Natural killer cell treated with Interleukin-12 subunit alpha and Interleukin-12 subunit beta and Interleukin-15 and Interleukin-18, amount 100 ng/mL, for 72 hours (primary cell): Measurements from ENCODE around the gene PRKD1. TPM values are rescaled to one million over a fixed set of nuclear protein-coding genes. Genes with fewer than 3 reads are reported as not detected.

Experiments used
- ATAC-seq, 2 donors: fragments of 150-1000 bp; cut with Tn5 transposase in 1 of 2; sonication (Bioruptor Pico), chemical (Tn5 transposase) in 1 of 2; 2 replicates each; pipeline ENCODE4 v1.10.0; 2021
- DNase-seq: peaks from one replicate; pipeline ENCODE4 v3.0.0; 2022; ENCODE audit warnings: low spot score
- H3K27ac Mint-ChIP-seq, 2 donors: 1 replicate in 1 of 2; 2 replicates in 1 of 2; pipeline ENCODE4 v1.8.0; 2022; ENCODE audit warnings: mixed read lengths in 2 of 2, mild to moderate bottlenecking in 1 of 2, moderate library complexity in 1 of 2
- H3K27me3 Mint-ChIP-seq, 2 donors: 1 replicate in 1 of 2; 2 replicates in 1 of 2; pipeline ENCODE4 v1.8.0; 2022; ENCODE audit warnings: mixed read lengths in 2 of 2
- H3K36me3 Mint-ChIP-seq: one replicate; pipeline ENCODE4 v1.8.0; 2022; ENCODE audit warnings: mixed read lengths
- H3K4me1 Mint-ChIP-seq, 2 donors: 1 replicate in 1 of 2; 2 replicates in 1 of 2; pipeline ENCODE4 v1.8.0; 2022; ENCODE audit warnings: low read depth in 2 of 2, mixed read lengths in 2 of 2, mild to moderate bottlenecking in 1 of 2
- H3K4me3 Mint-ChIP-seq: one replicate; pipeline ENCODE4 v1.8.0; 2022; ENCODE audit warnings: mixed read lengths
- H3K9me3 Mint-ChIP-seq: 2 replicates; pipeline ENCODE4 v1.8.0; 2022; ENCODE audit warnings: mixed read lengths
- total RNA-seq, 2 donors: library from RNA; stranded (reverse); gene quantifications; one replicate each; pipeline ENCODE4 v1.2.3, GENCODE V29; 2022

Gene PRKD1
- total RNA-seq, 2 donors from 2014 or later: 0.61 TPM; not detected in 1

- Mint-ChIP-seq H3K36me3 (no peaks in the 10 kb centered on the region), H3K27me3 (no peaks in the 10 kb centered on the region), H3K9me3 (peaks cover 13% of the 10 kb centered on the region), H3K4me1 (no peaks in the 10 kb centered on the region), H3K27ac (no peak overlapping the region), H3K4me3 (no peak overlapping the region)
- ATAC-seq (no peak), DNase-seq (no peak)
Observed at GRCh38 chr14:29668201-29668600, 259.4 kb downstream of the PRKD1 start.

- Mint-ChIP-seq H3K9me3 (peaks cover 7% of the 10 kb centered on the region), H3K27me3 (no peaks in the 10 kb centered on the region), H3K4me3 (no peak overlapping the region), H3K4me1 (no peaks in the 10 kb centered on the region), H3K36me3 (no peaks in the 10 kb centered on the region), H3K27ac (no peak overlapping the region)
- DNase-seq (no peak), ATAC-seq (no peak)
Observed at GRCh38 chr14:29664515-29664914, 263.1 kb downstream of the PRKD1 start.

- Mint-ChIP-seq H3K4me3 (no peak overlapping the region), H3K27ac (no peak overlapping the region), H3K27me3 (no peaks in the 10 kb centered on the region), H3K4me1 (no peaks in the 10 kb centered on the region), H3K36me3 (no peaks in the 10 kb centered on the region), H3K9me3 (peaks cover 9% of the 10 kb centered on the region)
- ATAC-seq (no peak), DNase-seq (no peak)
Observed at GRCh38 chr14:29663281-29663801, 264.3 kb downstream of the PRKD1 start.

GRCh38 chr14:29654901-29655550 lies 272.6 kb downstream of the PRKD1 start:
- H3K9me3 Mint-ChIP-seq: peaks cover 6% of the 10 kb centered on the region
- no peaks in the 10 kb centered on the region for H3K4me1 Mint-ChIP-seq
- ATAC-seq (no peak), DNase-seq (no peak)
- H3K36me3 Mint-ChIP-seq: peaks cover 2% of the 10 kb centered on the region
- no peak overlapping the region for H3K4me3 Mint-ChIP-seq
- H3K27ac Mint-ChIP-seq: no peak overlapping the region
- H3K27me3 Mint-ChIP-seq: no peaks in the 10 kb centered on the region

GRCh38 chr14:29653303-29653702 lies 274.3 kb downstream of the PRKD1 start:
- Mint-ChIP-seq H3K9me3 (peaks cover 7% of the 10 kb centered on the region), H3K4me3 (no peak overlapping the region), H3K27ac (no peak overlapping the region), H3K27me3 (no peaks in the 10 kb centered on the region), H3K36me3 (peaks cover 14% of the 10 kb centered on the region), H3K4me1 (no peaks in the 10 kb centered on the region)
- DNase-seq: no peak
- ATAC-seq: no peak

GRCh38 chr14:29652571-29652970 lies 275.1 kb downstream of the PRKD1 start:
- ATAC-seq (no peak), DNase-seq (no peak)
- no peaks in the 10 kb centered on the region for H3K27me3 Mint-ChIP-seq
- H3K4me3 Mint-ChIP-seq: no peak overlapping the region
- H3K9me3 Mint-ChIP-seq: peaks cover 10% of the 10 kb centered on the region
- H3K4me1 Mint-ChIP-seq: no peaks in the 10 kb centered on the region
- H3K27ac Mint-ChIP-seq: no peak overlapping the region
- H3K36me3 Mint-ChIP-seq: peaks cover 18% of the 10 kb centered on the region

GRCh38 chr14:29650554-29651269 lies 276.9 kb downstream of the PRKD1 start:
- H3K27me3 Mint-ChIP-seq: no peaks in the 10 kb centered on the region
- peaks cover 21% of the 10 kb centered on the region for H3K36me3 Mint-ChIP-seq
- ATAC-seq: no peak

GRCh38 chr14:29649170-29649569 lies 278.5 kb downstream of the PRKD1 start:
- DNase-seq: no peak
- Mint-ChIP-seq H3K9me3 (peaks cover 15% of the 10 kb centered on the region), H3K27me3 (no peaks in the 10 kb centered on the region), H3K4me3 (no peak overlapping the region), H3K4me1 (no peaks in the 10 kb centered on the region), H3K36me3 (peaks cover 21% of the 10 kb centered on the region), H3K27ac (no peak overlapping the region)
- ATAC-seq: no peak

More at GRCh38 chr14:29650554-29651269, 276.9 kb downstream of the PRKD1 start:
- Mint-ChIP-seq H3K4me3 (no peak overlapping the region), H3K9me3 (peaks cover 12% of the 10 kb centered on the region), H3K27ac (no peak overlapping the region), H3K4me1 (no peaks in the 10 kb centered on the region)
- DNase-seq: no peak

- ATAC-seq (no peak), DNase-seq (no peak)
- H3K27ac Mint-ChIP-seq: no peak overlapping the region
- peaks cover 15% of the 10 kb centered on the region for H3K9me3 Mint-ChIP-seq
- H3K27me3 Mint-ChIP-seq: no peaks in the 10 kb centered on the region
- no peaks in the 10 kb centered on the region for H3K4me1 Mint-ChIP-seq
- no peak overlapping the region for H3K4me3 Mint-ChIP-seq
- peaks cover 21% of the 10 kb centered on the region for H3K36me3 Mint-ChIP-seq
Observed at GRCh38 chr14:29648045-29648444, 279.6 kb downstream of the PRKD1 start.

- no peaks in the 10 kb centered on the region for H3K27me3 Mint-ChIP-seq
Observed at GRCh38 chr14:29645117-29645516, 282.5 kb downstream of the PRKD1 start.

GRCh38 chr14:29643433-29644211 lies 284.0 kb downstream of the PRKD1 start:
- H3K27me3 Mint-ChIP-seq: no peaks in the 10 kb centered on the region
- peaks cover 7% of the 10 kb centered on the region for H3K36me3 Mint-ChIP-seq
- DNase-seq (no peak), ATAC-seq (no peak)
- H3K27ac Mint-ChIP-seq: no peak overlapping the region
- H3K9me3 Mint-ChIP-seq: peaks cover 10% of the 10 kb centered on the region
- no peak overlapping the region for H3K4me3 Mint-ChIP-seq
- H3K4me1 Mint-ChIP-seq: no peaks in the 10 kb centered on the region

More at GRCh38 chr14:29645117-29645516, 282.5 kb downstream of the PRKD1 start:
- ATAC-seq (no peak), DNase-seq (no peak)
- Mint-ChIP-seq H3K9me3 (peaks cover 15% of the 10 kb centered on the region), H3K4me1 (no peaks in the 10 kb centered on the region), H3K4me3 (no peak overlapping the region), H3K27ac (no peak overlapping the region), H3K36me3 (peaks cover 20% of the 10 kb centered on the region)

- peaks cover 5% of the 10 kb centered on the region for H3K9me3 Mint-ChIP-seq
Observed at GRCh38 chr14:29637411-29637810, 290.2 kb downstream of the PRKD1 start.

GRCh38 chr14:29636870-29637269 lies 290.8 kb downstream of the PRKD1 start:
- no peak for DNase-seq
- Mint-ChIP-seq H3K4me3 (no peak overlapping the region), H3K27ac (no peak overlapping the region), H3K27me3 (no peaks in the 10 kb centered on the region), H3K36me3 (no peaks in the 10 kb centered on the region), H3K4me1 (no peaks in the 10 kb centered on the region), H3K9me3 (peaks cover 5% of the 10 kb centered on the region)
- ATAC-seq: no peak

More at GRCh38 chr14:29637411-29637810, 290.2 kb downstream of the PRKD1 start:
- no peak for ATAC-seq
- no peak overlapping the region for H3K27ac Mint-ChIP-seq
- H3K4me1 Mint-ChIP-seq: no peaks in the 10 kb centered on the region
- no peaks in the 10 kb centered on the region for H3K27me3 Mint-ChIP-seq
- H3K4me3 Mint-ChIP-seq: no peak overlapping the region
- DNase-seq: no peak
- H3K36me3 Mint-ChIP-seq: no peaks in the 10 kb centered on the region
